CD14-positive monocyte (primary cell): ENCODE data around the gene IFNA2. TPM values are rescaled to one million over a fixed set of nuclear protein-coding genes. Genes with fewer than 3 reads are reported as not detected.
"Not testable (repeated sequence)": the region's sequence is repeated elsewhere in the genome, so short reads cannot be mapped to it uniquely, and the experiment has no call there.

ENCODE experiments used
- DNase-seq, 3 donors: peaks; one replicate each; pipeline ENCODE4 v3.0.0-alpha.2; 2011 to 2022
- H2AFZ ChIP-seq: 2 replicates; pipeline ENCODE4 v1.6.0; 2012; ENCODE audit warnings: mild to moderate bottlenecking, low read depth, low read length, inconsistent platforms; ENCODE audit not compliant: insufficient read depth, poor library complexity, severe bottlenecking
- H3K27ac ChIP-seq, 2 donors: 1 replicate in 1 of 2; 2 replicates in 1 of 2; pipeline ENCODE4 v1.5.1; 2012 to 2013; ENCODE audit warnings: low read length in 2 of 2, control low read depth in 1 of 2, inconsistent platforms in 1 of 2, low read depth in 1 of 2, mild to moderate bottlenecking in 1 of 2
- H3K27me3 ChIP-seq, 2 donors: one replicate each; pipeline versions ENCODE4 v1.6.0 to v1.6.1; 2011 to 2013; ENCODE audit warnings: low read length in 2 of 2; ENCODE audit not compliant: control insufficient read depth in 2 of 2, insufficient read depth in 2 of 2
- H3K36me3 ChIP-seq, 2 donors: replicated peaks in 1 of 2; 1 replicate in 1 of 2; 2 replicates in 1 of 2; pipeline versions ENCODE4 v1.5.1 to v1.6.1; 2012 to 2013; ENCODE audit warnings: low read length in 2 of 2, control low read depth in 1 of 2, inconsistent platforms in 1 of 2, mild to moderate bottlenecking in 1 of 2; ENCODE audit not compliant: insufficient read depth in 2 of 2, control insufficient read depth in 1 of 2
- H3K4me1 ChIP-seq, 2 donors: 1 replicate in 1 of 2; 2 replicates in 1 of 2; pipeline versions ENCODE4 v1.5.1 to v1.6.1; 2012 to 2013; ENCODE audit warnings: low read length in 2 of 2, control low read depth in 1 of 2, inconsistent platforms in 1 of 2, mild to moderate bottlenecking in 1 of 2, moderate library complexity in 1 of 2; ENCODE audit not compliant: insufficient read depth in 2 of 2, control insufficient read depth in 1 of 2
- H3K4me2 ChIP-seq: replicated peaks from 2 replicates; pipeline ENCODE3; 2012; ENCODE audit warnings: low read length, moderate library complexity, mild to moderate bottlenecking; ENCODE audit not compliant: poor library complexity, severe bottlenecking; ENCODE audit errors: extremely low read depth
- H3K4me3 ChIP-seq, 3 experiments: fragments of 200-600 bp in 1 of 3; sonication (generic) in 1 of 3; replicated peaks in 1 of 3; 1 replicate in 2 of 3; 2 replicates in 1 of 3; pipeline ENCODE4 v1.5.1; 2011 to 2013; ENCODE audit warnings: low read length in 3 of 3, mild to moderate bottlenecking in 3 of 3, control low read depth in 2 of 3, low read depth in 2 of 3, inconsistent platforms in 1 of 3, moderate library complexity in 1 of 3
- H3K79me2 ChIP-seq: 2 replicates; pipeline ENCODE4 v1.6.0; 2012; ENCODE audit warnings: mild to moderate bottlenecking, control low read depth, inconsistent platforms, low read length, moderate library complexity; ENCODE audit not compliant: insufficient read depth
- H3K9ac ChIP-seq: 2 replicates; pipeline ENCODE4 v1.6.0; 2017; ENCODE audit warnings: low read length, mild to moderate bottlenecking; ENCODE audit not compliant: insufficient read depth, poor library complexity, severe bottlenecking
- H3K9me3 ChIP-seq, 2 donors: replicated peaks in 1 of 2; 1 replicate in 1 of 2; 2 replicates in 1 of 2; pipeline versions ENCODE4 v1.5.1 to v1.6.1; 2012 to 2013; ENCODE audit warnings: low read length in 2 of 2, control low read depth in 1 of 2; ENCODE audit not compliant: control insufficient read depth in 1 of 2, insufficient read depth in 1 of 2
- H4K20me1 ChIP-seq: 2 replicates; pipeline ENCODE4 v1.6.0; 2012; ENCODE audit warnings: mild to moderate bottlenecking, low read length, control low read depth, moderate library complexity; ENCODE audit not compliant: insufficient read depth
- H3K27ac Mint-ChIP-seq, 7 donors: one replicate each; pipeline ENCODE4 v1.8.0; 2020; ENCODE audit warnings: mild to moderate bottlenecking in 7 of 7, mixed read lengths in 7 of 7, moderate library complexity in 6 of 7, inconsistent platforms in 2 of 7
- H3K27me3 Mint-ChIP-seq, 3 donors: one replicate each; pipeline ENCODE4 v1.8.0; 2021 to 2022; ENCODE audit warnings: low read depth in 3 of 3, mild to moderate bottlenecking in 3 of 3, mixed read lengths in 3 of 3, moderate library complexity in 3 of 3, inconsistent platforms in 1 of 3
- H3K36me3 Mint-ChIP-seq, 2 donors: one replicate each; pipeline ENCODE4 v1.8.0; 2020; ENCODE audit warnings: mixed read lengths in 2 of 2, inconsistent platforms in 1 of 2, mild to moderate bottlenecking in 1 of 2
- H3K4me1 Mint-ChIP-seq: one replicate; pipeline ENCODE4 v1.8.0; 2020; ENCODE audit warnings: mild to moderate bottlenecking, mixed read lengths
- H3K4me3 Mint-ChIP-seq, 2 donors: one replicate each; pipeline ENCODE4 v1.8.0; 2020; ENCODE audit warnings: mild to moderate bottlenecking in 2 of 2, mixed read lengths in 2 of 2, moderate library complexity in 1 of 2
- H3K9me3 Mint-ChIP-seq, 7 donors: one replicate each; pipeline ENCODE4 v1.8.0; 2020 to 2022; ENCODE audit warnings: mixed read lengths in 7 of 7, mild to moderate bottlenecking in 6 of 7, moderate library complexity in 6 of 7, inconsistent platforms in 2 of 7
- WGBS: methylation state at CpG from one replicate; pipeline ENCODE4 v1.1.5; 2013; ENCODE audit warnings: missing lambda C conversion rate; ENCODE audit not compliant: insufficient coverage; 5-methylcytosine and 5-hydroxymethylcytosine counted together
- intact Hi-C, 2 donors: fragments of 100-400 bp; cut with micrococcal nuclease; formaldehyde crosslinking; loops; one replicate each; pipeline versions ENCODE4 v1.15.0 to v1.15.1; 2023
- polyA plus RNA-seq, 3 donors: library from polyadenylated mRNA; depleted of rRNA in 1 of 3; unstranded in 2 of 3; stranded (reverse) in 1 of 3; fragments of 300-500 nt in 2 of 3; fragments of >200 nt in 1 of 3; fragmentation: Illumina TruSeq in 2 of 3; gene quantifications; 1 replicate in 2 of 3; 2 replicates in 1 of 3; pipeline ENCODE4 v1.2.3, GENCODE V29; 2012 to 2021
- TF ChIP-seq, protein P1 (sequence below): fragments of 200-600 bp; IDR thresholded peaks from one replicate; pipeline ENCODE4 v1.8.0; 2022; ENCODE audit warnings: antibody characterized with exemption, mild to moderate bottlenecking

The IFNA2 gene
- polyA plus RNA-seq, 3 donors: not detected

DNA sequence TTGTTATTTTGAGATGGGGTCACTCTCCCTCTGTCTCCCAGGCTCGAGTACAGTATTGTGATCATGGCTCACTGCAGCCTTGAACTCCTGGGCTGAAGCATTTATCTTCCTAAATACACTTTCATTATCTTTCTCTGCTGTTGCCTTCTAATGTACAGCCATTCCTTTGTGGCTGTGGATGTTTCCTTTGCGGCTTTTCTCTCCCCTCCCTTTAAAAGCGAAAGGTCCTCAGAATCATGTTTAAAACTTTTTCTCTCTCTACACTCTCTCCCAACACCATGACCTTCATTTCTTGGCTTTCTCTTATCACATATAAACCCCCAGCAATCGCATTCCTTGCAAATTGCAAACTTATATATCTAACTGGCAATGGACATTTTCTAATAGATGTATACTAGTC lies 1.6 kb downstream of the IFNA2 start:
- 67% methylated on average over 1 of the region's 4 CpGs for WGBS
- Histone ChIP-seq H4K20me1 (no peaks in the 10 kb centered on the region), H3K27ac (no peak overlapping the region), H3K4me3 (no peak overlapping the region), H2AFZ (no peak overlapping the region), H3K27me3 (peaks cover 72 to 86% of the 10 kb centered on the region in 2 donors), H3K79me2 (no peaks in the 10 kb centered on the region), H3K9ac (no peak overlapping the region), H3K4me1 (peaks cover 26 to 33% of the 10 kb centered on the region in 2 donors), H3K4me2 (no peak overlapping the region), H3K9me3 (no peaks in the 10 kb centered on the region), H3K36me3 (no peaks in the 10 kb centered on the region)
- H3K4me1 Mint-ChIP-seq: peaks cover 36% of the 10 kb centered on the region
- intact Hi-C loops: loop anchor here in 1 of 2 donors (5.0 to 10.0 kb wide), 2 partner anchors 49 to 59 kb away; partner anchors contain the start of genes IFNA1 and KLHL9
- no peaks in the 10 kb centered on the region for H3K36me3 Mint-ChIP-seq
- no peak overlapping the region for H3K27ac Mint-ChIP-seq
- peak overlapping the region in 1 of 2 donors; percentile 82 for H3K4me3 Mint-ChIP-seq
- no peak for DNase-seq
- TF ChIP-seq, protein P1, sequence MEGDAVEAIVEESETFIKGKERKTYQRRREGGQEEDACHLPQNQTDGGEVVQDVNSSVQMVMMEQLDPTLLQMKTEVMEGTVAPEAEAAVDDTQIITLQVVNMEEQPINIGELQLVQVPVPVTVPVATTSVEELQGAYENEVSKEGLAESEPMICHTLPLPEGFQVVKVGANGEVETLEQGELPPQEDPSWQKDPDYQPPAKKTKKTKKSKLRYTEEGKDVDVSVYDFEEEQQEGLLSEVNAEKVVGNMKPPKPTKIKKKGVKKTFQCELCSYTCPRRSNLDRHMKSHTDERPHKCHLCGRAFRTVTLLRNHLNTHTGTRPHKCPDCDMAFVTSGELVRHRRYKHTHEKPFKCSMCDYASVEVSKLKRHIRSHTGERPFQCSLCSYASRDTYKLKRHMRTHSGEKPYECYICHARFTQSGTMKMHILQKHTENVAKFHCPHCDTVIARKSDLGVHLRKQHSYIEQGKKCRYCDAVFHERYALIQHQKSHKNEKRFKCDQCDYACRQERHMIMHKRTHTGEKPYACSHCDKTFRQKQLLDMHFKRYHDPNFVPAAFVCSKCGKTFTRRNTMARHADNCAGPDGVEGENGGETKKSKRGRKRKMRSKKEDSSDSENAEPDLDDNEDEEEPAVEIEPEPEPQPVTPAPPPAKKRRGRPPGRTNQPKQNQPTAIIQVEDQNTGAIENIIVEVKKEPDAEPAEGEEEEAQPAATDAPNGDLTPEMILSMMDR: no peak
- peaks cover 56 to 69% (median 57%) of the 10 kb centered on the region in 3 donors for H3K27me3 Mint-ChIP-seq
- peaks cover 0 to 4% (median 0%) of the 10 kb centered on the region in 7 donors for H3K9me3 Mint-ChIP-seq

GRCh38 chr9:21381448-21382339 lies 3.5 kb downstream of the IFNA2 start:
- Mint-ChIP-seq H3K4me1 (peaks cover 36% of the 10 kb centered on the region), H3K36me3 (no peaks in the 10 kb centered on the region), H3K9me3 (peaks cover 0 to 4% (median 0%) of the 10 kb centered on the region in 7 donors), H3K4me3 (peak overlapping the region; percentile 69 to 78), H3K27ac (peak overlapping the region in 5 of 7 donors; percentile 30 to 77 (median 50)), H3K27me3 (peaks cover 40 to 61% (median 46%) of the 10 kb centered on the region in 3 donors)
- Histone ChIP-seq H3K9ac (no peak overlapping the region), H3K4me2 (peak overlapping the region; percentile 79), H3K27ac (no peak overlapping the region), H3K36me3 (no peaks in the 10 kb centered on the region), H3K4me1 (peaks cover 27 to 33% of the 10 kb centered on the region in 2 donors), H3K27me3 (peaks cover 55 to 72% of the 10 kb centered on the region in 2 donors), H3K79me2 (no peaks in the 10 kb centered on the region), H3K4me3 (peak overlapping the region; percentile 18 to 70 (median 57)), H2AFZ (no peak overlapping the region), H4K20me1 (no peaks in the 10 kb centered on the region), H3K9me3 (no peaks in the 10 kb centered on the region)
- DNase-seq: peak; percentile 60 to 81 (median 75)
- intact Hi-C loops: loop anchor here in 1 of 2 donors (5.0 to 10.0 kb wide), 2 partner anchors 47 to 61 kb away; partner anchors contain the start of genes IFNA1 and KLHL9
- TF ChIP-seq, protein P1: no peak
- 89% methylated on average over 2 of the region's 5 CpGs for WGBS

- H3K36me3 ChIP-seq, H3K4me3 Mint-ChIP-seq, H3K4me2 ChIP-seq, H3K9ac ChIP-seq, H3K27ac Mint-ChIP-seq, H3K36me3 Mint-ChIP-seq, H3K27me3 ChIP-seq, H3K79me2 ChIP-seq, intact Hi-C loops, DNase-seq, H3K9me3 ChIP-seq, H3K4me1 ChIP-seq, H4K20me1 ChIP-seq, H3K4me3 ChIP-seq, H2AFZ ChIP-seq, H3K9me3 Mint-ChIP-seq, H3K4me1 Mint-ChIP-seq, H3K27ac ChIP-seq: not testable (repeated sequence)
- peaks cover 2 to 13% (median 5%) of the 10 kb centered on the region in 3 donors for H3K27me3 Mint-ChIP-seq
- 80% methylated on average over 1 of the region's 4 CpGs for WGBS
These were observed 13.7 kb downstream of the IFNA2 start for GRCh38 chr9:21371467-21371866.
